Umbilical cord (tissue), 2 donors: Measurements from ENCODE around the gene AHI1. TPM values are rescaled to one million over a fixed set of nuclear protein-coding genes. Genes with fewer than 3 reads are reported as not detected.
A peak's percentile ranks its signal among the peaks of the same experiment; 100 is the strongest.

Experiments used
- DNase-seq: peaks from one replicate; pipeline ENCODE4 v3.0.0-alpha.2; 2015; ENCODE audit warnings: low spot score
- total RNA-seq: library from RNA; depleted of rRNA; stranded (reverse); fragments of >200 nt; gene quantifications from one replicate; pipeline ENCODE4 v1.2.3, GENCODE V29; 2014; ENCODE audit warnings: low replicate concordance; ENCODE audit not compliant: insufficient read depth

Gene AHI1
- total RNA-seq: 57.1 TPM

DNA sequence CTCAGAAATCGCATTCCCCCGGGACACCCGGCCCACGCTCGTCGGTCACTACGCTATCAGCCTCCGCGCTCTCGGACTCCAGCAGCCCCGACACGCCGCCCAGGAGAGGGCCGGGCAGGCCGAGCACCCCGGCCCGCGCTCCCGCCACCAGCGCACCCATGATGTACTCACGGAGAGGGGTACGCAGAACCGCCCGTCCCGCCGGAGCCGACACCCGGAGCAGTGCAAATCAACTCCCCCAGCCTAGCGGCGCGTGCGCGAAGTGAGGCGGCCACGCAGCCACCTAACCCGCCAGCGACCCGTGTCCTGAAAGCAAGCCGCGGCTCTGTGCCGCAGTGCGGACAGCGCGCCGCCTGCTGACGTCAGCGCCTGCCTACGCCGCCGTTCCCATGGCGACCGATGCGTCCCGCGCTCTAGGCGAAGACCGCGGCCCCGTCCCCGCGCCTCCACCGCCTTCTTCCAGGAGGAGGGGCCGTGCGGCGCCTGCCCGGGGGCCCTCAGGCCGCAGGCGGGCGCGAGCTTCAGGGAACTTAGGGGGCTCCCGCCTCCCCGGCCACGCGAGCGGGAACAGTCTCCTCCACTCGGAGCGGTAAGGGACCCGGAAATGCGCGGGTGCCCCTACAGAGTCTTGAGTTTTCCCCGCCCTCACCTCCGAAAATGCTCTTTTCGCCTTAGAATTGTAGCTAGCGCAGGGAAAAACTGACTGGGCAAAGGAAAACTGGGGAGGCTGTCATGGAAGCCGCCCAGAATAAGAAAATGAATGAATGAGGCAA, at the start of gene AHI1:
Gene AHI1, minus strand, starts transcription at position 329 of the 773 bp plus-strand sequence. CDS start 5,503 bp downstream, outside the sequence.
- peak; percentile 97 for DNase-seq

DNA sequence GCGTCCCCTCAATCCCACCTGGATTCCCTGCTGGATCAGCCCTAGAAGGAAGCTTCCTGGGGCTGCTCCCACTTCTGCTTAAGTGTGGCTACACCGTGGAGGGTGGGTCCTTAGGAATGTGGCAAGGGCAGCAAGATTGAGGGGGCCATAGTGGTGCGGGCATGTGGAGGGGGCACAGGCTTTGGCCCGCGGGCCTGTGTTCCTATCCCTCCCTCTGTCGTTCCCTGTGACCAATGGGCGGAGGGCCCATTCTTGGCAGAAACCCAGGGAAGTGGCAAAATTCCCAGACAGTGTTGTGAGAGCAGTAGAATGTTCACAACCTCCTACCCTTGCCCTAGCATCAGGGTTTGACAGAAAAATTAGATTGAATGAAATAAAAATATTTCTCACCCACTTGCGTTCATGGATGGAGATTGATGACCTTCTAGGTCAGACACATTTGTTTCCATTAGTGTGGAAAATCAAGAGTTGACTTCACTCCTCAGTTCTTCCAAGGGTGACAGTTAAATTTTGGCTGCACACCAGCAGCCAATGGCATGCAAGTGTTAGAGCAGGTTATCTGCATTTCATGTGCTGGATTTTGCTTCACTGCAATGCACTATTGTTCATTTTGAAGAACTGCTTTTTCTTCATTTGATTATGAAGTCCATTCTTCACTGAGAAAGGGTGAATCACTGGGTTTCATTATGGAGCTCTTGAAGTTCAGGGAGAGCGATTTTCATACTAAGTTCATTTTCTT, 49.3 kb upstream of the AHI1 start:
- no peak for DNase-seq

DNA sequence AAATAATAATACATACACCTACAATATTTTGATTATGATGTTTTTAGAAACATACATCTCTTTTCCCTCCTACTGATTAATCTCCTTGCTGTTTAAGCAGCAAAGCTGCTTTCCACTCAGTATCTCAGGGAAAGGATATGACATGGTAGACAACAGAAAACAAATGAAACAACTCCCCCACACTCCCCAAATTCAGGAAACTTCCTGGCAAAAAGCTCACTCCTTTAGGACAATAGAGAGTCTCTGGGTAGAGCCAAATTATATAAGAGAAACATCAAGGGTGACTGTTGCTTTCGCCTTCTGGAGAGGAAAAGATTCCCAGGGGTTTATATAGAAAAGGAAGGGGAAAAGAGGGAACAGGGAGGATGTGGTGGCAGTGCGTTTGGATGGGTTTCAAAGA, 48.7 kb upstream of the AHI1 start:
- DNase-seq: no peak

DNA sequence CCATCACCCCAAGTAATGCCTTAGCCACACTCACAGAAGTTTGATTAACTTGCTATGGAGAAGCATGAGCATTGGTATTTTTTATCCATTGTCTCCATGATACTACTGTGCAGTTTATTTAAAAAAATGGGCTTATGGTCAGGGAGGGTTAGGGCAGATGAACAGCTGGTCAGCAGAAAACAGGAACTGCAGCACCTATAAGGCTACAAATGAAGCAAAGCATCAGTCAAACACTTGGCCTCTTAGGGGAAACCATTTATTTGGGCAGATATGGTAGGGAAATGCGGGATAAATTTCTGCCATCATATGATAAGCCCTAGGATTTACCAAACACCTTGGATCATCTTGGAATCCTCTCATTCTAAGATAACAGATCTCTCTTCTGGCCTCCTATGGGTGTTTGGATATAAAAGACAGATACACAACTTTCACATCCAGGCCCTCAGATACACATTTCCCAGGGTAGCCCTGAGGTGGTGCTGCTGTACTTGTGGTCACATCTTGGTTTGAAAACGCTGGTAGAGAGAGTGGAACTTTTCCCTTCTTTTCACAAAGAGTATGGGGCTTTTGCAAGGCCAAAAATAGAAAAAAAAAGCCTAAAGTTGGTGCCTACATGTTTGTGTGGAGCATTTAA, 42.8 kb upstream of the AHI1 start:
- DNase-seq: peak; percentile 91

DNA sequence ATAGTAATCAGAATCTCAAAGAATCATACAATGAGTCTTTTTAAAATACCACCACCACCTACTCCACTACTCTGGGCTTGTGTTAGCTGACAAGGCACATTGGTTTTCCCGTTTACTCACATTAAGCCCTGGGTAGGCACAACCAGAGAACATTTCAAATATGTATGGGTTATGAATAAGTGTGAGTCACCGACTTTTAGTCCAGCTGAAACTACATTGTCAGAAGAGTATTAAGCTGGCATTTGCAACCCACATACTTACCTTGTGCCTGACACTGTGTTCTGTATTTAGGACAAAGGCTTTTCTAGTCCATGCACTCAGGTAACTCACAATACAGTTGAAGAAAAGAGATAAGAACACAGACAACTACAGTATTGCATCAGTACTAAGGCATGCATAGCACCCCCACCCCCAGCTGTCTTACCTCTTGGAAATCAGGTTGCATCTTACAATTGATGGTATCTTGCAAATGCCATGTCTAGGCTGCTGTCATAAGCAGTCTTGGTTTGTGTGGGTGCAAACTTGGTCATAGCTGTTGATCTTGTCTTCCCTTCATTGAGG, 40.3 kb upstream of the AHI1 start:
- no peak for DNase-seq

DNA sequence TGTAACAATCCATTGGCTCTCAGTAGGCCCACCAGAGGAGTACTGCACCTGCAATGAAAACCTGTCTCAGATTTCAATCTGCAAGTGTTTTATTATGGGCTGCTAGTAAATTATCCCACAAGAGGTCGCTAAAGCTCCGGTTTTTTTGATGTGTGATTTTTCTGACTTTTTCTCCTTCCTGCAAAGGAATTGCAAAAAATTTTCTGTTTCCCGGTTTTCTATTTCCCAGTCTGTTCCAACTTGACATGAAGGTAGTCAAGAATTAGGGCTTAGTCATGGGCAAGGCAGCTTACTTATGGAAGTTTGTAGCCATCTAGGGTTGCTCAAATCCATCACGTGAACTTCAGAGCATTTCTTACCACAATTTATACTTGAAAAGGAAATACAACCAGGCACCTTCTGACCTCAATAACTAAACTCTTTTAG, 38.5 kb upstream of the AHI1 start:
- DNase-seq: peak; percentile 68

DNA sequence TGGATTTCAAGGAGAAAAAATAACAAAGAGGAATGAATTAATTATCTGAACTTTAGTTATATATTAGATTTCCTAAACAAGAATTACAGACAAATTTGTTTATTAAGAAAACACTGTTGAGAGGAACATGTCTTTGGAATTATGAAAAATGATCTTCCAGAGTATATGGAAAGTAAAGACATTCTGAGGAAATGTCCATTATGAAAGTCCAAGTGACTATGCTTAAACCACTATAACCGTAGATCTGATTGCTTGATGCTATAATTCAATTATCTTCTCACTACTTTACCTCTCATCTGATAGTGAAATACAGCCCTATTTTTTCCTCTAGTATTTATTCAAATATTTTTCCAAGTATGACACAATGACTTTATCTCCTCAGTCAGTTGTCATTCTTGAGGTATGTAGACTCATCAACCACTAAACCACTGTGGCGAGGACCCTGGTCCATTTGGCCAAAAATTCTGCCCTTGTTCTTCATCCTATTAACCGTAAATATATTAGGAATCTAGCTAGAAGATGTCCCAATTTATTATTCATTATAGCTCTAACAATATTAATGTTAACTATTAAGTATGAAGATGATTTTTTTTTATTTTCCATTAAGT, 37.3 kb upstream of the AHI1 start:
- no peak for DNase-seq

DNA sequence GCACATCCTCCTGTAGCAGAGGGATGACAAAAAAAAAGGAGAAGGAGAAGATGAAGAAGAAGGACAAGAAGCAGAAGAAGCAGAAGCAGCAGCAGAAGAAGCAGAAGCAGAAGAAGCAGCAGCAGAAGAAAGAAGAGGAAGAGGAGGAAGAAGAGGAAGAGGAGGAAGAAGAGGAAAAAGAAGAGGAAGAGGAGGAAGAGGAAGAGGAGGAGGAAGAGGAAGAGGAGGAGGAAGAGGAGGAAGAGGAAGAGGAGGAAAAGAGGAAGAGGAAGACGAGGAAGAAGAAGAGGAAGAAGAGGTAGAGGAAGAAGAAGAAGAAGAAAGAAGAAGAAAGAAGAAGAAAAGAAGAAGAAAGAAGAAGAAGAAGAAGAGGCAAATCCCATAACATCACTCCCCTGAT, 35.0 kb upstream of the AHI1 start:
- DNase-seq: no peak

DNA sequence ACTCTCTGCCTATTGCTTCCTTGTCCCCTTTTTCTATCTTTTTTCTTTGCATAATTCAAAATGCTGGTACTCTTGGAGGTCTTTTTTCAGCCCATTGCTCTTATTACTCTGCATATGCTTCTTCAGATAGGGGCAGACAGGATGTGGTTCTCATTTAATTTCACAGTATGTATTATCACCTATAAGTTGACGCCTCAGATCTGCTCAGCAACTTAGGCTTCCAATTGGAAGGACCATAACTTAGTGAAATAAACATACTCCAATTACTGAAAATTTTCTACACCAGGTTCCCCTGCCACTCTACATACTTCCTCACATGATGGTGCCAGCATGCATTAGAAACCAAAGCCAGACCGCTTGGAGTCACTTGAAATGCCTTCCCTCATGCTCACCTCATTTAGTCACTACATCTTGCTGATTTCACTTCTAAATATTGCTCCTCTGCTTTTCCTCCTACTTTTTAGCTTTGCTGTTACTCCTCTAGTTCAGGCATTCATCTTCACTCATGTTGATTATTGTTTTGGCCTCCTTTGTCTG, 34.5 kb upstream of the AHI1 start:
- DNase-seq: no peak

DNA sequence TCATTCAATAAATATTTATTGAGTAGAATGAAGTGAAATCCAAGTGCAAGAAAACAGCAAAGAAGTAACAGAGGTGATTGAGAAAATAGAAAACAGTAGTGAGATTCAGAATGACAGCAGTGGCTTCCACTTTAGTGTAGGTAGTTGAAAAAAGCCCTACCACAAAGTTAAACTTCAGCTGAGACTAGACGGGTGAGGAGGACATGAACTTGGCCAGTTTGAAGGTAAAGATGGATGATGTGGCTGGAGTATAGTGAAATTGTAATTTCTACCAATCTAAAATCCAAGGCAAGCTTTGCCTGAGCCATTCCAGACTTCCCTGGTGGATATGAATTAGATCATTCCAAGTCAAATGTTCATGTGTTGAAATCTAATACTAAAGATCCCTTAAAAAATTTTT, 32.6 kb upstream of the AHI1 start:
- DNase-seq: no peak

DNA sequence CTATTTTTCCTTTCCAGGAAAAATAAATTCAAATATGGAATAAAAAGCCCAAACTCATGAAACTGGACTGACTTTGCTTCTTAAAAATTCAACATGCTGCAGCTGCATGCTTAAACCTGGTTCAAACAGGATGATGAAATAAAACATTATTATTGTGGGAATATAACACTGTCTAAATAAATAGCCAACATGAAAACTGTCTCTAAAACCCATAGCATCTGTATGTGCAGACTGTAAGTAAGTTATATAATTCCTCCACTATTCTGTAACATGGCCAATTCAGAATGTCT, 30.4 kb upstream of the AHI1 start:
- no peak for DNase-seq

DNA sequence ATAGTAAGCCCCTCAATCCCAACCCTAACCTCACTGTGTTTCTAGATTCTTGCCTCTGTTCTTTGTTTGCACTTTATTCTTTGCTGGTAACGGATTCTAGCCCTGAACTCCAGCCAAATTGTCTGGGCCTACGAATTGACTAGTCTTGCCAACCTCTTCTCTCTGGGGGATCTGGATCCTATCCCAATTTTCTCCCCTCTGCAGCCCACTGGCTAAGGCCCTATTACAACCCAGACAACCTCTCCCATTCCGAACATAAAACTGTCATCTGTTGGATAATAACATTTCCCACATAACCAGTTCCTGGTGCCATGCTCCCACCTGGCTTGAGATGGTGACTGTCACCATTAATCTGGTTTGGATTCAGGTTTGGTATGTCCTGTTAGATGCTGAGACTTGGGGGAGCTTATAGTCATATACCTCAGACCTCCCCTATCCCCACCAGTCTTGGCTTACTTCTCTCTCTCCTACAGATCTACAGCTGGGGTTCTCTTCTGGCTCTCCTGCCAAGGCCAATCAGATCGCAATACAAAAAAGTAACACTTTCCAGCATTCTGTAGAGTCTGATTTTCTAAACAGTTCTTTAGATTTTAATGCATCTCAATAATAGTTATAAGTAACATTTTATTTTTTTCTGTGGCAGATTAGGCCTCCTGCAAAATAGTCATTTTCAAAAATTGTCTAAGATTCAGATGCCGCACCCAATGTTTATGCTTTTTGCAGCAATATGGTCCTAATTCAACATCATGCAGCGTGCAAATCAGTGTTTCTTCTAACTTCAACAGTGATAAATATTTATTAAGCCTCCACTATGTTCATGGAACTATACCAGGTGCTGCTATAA, 29.8 kb upstream of the AHI1 start:
- no peak for DNase-seq

DNA sequence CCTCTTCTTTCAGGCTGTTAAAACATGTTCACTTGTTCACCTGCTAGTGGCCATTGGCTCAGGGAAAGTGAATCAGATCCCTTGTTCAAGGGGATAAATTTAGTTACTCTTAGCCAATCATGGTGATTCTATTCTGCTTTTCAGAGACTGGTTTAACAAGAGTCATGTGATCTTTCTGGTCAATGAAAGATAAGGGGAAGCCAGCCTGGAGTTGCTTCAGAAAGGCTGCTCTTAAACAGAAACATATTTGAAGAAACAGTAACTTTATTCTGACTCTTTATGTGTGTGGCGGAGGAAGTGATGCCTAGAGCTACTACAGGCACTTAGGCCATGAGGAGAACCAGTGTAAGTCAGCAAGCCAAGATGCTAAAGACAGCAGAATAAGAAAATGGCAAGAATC, 28.1 kb upstream of the AHI1 start:
- peak; percentile 34 for DNase-seq

DNA sequence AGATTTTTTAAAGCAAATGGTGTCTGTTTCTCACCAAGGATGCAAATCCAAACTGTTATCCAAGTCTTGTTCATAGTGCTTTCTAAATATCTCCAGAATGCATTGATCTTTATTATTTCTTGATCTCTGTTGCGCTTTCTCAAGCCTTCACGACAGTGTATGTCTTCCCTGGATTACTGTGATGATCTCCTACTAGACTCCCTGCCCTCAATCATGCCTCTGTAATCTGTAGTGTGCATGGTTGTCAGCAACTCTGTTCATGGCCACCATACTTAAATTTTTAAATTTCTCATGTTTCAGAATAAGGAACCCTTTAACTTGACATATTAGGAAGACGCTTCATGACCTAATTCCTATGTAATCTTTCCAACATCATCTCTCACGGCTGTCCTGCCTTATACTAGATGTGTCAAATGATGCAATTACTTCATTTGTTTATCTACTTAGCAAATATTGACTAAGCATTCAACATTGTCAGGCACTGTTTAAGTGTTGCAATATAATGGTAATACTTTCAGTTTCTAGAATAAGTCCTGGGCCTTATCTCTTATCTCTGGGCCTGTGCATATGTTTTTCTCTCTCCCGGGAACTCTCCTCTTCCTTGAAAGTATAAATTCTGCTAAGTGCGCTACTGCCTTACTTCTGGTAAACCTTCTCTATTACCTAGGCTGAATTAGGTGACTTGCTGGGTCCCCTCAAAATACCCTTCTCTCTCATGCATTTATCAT, 25.6 kb upstream of the AHI1 start:
- DNase-seq: peak; percentile 65

DNA sequence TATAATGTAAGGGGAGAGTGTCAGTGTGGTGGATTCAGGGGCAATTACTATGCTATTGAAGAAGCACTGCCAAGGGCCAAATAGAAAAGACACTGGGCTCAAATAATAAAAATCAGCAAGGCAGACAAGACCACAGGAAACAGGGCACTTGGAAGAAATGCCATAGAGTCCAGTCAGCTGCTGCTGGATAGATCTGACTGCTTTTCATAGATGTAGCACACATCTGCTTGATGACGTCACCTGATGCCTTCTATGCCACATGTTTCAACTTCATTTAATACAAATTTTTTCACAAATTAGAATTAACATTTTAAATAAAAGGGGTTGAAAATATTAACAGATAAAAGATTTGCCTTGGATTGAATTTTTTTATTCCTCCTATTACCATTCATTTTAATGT, 23.9 kb upstream of the AHI1 start:
- DNase-seq: no peak

DNA sequence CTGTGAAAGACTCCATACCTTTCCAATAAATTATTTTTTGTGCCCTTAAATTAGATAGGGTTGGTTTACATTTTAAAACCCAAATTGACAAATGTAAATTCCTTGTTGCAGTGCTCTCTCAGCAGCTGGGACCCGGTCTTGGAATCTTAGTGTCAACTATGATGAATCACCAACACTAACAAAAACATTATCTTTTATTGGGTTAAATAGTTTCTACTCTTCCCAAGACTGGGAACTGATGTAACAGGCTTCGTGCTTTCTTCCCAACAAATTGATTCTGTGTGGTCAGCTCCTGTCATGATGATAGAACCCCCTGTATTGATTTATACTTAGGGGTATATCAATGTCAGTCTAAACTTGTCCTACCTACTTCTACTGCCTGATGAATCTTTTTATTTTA, 23.2 kb upstream of the AHI1 start:
- DNase-seq: no peak

DNA sequence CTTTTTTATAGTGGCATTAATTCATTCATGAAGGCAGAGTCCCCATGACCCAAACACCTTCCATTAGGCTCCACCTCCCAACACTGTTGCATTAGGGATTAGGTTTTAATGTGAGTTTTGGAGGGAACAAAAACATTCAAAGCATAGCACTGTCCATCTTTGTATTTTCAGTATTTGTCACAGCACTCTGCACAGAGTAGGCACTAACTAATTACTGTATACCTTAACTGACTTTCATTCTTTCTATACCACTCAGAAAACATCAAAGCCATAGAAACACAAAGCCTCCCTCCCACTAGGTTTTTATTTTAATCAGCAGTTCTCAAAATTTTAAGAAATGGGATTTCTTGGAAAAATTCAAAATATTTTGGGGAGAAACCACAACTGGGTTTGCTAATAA, 21.8 kb upstream of the AHI1 start:
- DNase-seq: no peak

DNA sequence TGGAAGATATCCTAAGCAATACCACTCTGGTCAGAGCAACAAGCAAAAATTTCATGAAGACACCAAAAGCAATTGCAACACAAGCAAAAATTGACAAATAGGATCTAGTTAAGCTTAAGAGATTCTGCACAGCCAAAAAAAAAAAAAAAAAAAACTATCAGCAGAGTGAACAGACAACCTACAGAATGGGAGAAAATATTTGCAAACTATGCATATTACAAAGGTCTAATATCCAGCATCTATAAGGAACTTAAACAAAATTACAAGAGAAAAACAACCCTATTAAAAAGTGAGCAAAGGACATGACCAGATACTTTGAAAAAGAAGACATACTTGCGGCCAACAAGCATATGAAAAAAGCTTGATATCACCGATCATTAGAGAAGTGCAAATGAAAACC, 20.0 kb upstream of the AHI1 start:
- no peak for DNase-seq

DNA sequence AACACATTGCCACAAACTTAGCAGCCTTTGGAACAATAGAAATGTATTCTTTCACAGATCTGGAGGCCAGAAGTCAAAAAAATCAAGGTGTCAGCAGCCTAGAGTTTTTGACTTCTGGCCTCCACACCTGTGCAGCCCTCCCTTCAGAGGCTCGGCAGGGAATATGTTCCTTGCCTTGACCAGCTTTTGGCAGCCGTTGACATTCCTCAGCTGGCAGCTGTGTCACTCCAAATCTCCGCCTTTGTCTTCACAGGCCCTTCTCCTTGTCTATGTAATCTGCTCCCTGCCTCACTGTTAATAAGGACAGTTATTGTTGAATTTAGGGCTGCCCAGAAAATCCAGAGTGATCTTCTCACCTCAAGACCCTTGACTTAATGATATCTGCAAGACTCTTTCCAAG, 17.2 kb upstream of the AHI1 start:
- no peak for DNase-seq
